Measurements from ENCODE around the gene ZC3H8.
"Not testable (repeated sequence)": the region's sequence is repeated elsewhere in the genome, so short reads cannot be mapped to it uniquely, and the experiment has no call there.

The ZC3H8 gene

GRCh38 chr2:112259509-112260294 is 4.9 kb upstream of the ZC3H8 start:
- DNase-seq = no peak

DNA sequence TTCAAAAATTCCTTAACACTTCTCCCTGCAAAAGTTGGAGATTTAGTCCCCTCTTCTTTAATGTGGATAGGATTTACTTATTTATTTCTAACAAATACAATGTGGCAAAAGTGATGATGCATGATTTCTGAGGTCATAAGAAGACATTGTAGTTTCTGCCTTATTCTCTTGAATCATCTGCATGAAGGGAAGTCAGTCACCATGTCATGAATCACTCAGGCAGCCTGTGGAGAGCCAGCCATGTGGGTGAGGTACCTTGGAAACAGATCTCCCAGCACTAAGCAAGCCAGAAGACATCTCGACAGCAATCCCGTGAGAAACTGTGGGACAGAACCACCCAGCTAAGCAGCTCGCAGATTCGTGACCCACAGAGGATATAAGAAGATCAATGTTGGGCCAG is 2.7 kb upstream of the ZC3H8 start:
- DNase-seq = no peak

DNA sequence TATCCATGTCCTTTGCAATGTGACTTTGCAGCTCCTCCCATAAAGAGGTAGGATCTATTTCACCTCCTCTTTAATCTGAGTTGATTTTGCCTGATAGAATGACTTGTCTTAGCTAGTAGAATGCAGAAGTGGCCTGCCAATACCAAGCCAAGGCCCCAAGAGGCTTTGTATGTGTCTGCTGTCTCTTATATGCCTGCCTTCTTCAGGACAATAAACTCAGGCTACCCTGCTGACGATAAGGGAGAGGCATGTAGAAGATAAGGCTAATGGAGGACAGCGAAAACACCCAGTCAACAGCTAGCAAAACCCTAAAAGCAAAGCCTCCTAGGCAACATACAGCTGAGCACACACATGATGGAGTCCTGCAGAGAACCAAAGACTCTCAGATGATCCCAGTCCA is 1.8 kb upstream of the ZC3H8 start:
- no peak for DNase-seq

DNA sequence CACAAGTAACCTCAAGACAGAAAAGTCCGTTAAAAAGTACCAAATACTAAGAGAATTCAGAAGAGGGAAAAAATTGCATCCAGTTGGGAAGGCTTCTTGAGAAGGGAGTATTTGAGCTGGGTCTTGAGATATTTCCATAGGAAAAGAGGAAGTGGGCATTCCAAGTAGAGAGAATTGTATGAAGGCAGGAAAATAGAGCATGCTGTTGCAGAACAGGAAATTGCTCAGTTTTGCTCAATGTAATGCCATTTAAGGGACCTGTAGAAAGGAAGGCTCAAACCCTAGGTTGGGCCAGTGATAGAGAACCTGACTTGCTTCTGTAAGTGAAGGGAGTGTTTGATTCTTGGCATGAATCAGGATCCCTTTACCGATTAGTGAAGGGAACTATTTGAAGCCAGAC is 1.0 kb upstream of the ZC3H8 start:
- no peak for DNase-seq

DNA sequence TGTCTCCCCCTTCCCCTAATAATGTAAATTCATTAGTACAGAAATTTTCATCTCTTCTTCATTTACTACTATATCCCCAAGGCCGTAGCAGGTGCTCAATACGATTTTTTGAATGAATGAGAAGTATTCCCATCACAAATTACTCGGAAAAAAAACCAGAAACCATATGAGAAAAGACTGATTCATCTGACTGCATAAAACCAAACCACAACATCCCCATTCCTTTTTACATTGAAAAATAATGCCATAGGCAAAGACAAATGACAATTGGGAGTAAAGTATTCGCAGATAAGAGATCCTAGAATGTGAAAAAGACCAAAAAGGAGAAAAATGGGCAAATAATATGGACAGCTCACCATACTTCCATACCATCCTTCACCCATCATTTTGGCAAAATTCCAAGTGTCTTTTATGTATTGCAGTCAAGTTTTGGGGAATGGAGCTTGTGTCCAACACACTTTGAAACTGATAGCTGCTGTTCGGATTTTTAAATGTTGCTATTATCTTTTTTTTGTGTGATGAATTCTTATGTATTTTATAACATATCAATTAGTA is 1.5 kb downstream of the ZC3H8 start:
- DNase-seq = no peak

DNA sequence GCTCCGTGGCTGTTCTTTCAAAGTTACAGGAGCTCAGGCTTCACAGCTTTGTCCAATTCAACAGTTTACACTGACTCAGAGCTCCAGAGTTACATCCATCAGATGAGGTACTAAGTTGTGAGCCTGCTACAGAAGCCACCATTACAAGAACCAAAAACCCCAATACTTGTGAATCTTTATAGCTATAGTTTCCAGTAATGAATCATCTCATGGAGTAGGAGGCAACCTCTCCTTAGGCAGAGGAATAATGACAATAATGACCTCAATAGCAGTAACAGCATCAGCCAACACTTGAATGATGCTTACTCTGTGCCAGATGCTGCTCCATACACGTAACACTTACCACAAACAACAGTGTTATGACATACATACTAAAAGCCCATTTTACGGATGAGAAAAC is 3.6 kb downstream of the ZC3H8 start:
- no peak for DNase-seq

GRCh38 chr2:112244854-112245253 is 10.0 kb downstream of the ZC3H8 start:
- no peak for DNase-seq

GRCh38 chr2:112243233-112243632 is 11.6 kb downstream of the ZC3H8 start:
- no peak for DNase-seq

GRCh38 chr2:112242384-112242783 is 12.5 kb downstream of the ZC3H8 start:
- peak; percentile 19 for DNase-seq

DNA sequence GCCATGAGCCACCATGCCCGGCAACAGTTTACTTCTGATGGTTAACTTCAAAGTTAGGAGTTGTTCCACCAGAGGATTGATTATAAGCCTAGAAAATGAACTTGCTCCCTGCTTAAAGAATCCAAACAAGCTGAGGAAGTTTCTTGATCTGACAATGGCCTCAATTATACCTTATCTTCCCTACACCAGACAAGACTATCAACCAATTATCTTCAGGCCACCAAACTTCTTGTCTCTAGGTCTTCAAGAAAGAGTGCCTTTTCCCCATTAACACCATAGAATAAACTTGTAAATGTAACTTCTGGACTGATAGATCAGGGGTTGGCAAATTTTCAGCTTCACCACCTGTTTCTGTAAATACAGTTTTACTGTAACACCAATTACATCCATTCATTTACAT is 15.0 kb downstream of the ZC3H8 start:
- no peak for DNase-seq

GRCh38 chr2:112230371-112230770 is 24.5 kb downstream of the ZC3H8 start:
- DNase-seq = no peak

GRCh38 chr2:112229348-112229747 is 25.5 kb downstream of the ZC3H8 start:
- no peak for DNase-seq

DNA sequence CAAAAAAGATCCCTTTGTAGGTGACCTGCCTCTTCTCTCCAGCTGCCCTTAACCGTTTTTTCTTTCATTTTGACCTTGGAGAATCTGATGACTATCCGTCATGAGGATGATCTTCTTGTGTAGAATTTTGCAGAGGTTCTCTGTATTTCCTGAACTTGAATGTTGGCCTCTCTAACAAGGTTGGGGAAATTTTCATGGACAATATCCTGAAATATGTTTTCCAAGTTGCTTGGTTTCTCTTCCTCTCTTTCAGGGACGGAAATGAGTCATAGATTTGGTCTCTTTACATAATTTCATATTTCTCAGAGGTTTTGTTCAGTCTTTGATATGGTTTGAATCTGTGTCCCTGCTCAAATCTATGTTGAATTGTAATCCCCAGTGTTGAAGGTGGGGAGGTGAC is 34.0 kb downstream of the ZC3H8 start:
- no peak for DNase-seq

GRCh38 chr2:112220186-112220585 is 34.7 kb downstream of the ZC3H8 start:
- no peak for DNase-seq

DNA sequence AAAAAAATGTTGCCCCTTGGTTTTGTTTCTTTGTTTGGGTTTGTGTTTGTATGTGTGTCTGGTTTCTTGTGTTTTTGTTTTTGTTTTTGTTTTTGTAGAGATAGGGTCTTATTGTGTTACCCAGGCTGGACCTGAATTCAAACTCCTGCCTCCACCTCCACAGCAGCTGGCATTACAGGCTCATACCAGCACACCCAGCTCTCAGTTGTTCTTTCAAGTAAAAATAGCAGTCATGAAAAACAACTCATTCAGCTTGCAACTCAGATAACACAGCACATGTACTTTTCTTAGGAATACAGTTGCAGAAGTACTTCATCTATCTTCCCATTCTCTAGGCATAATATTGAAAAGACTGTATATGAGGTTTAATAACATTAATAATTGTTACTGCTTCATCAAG is 37.0 kb downstream of the ZC3H8 start:
- no peak for DNase-seq

- no peak for DNase-seq
Observed at GRCh38 chr2:112216167-112216566, 38.7 kb downstream of the ZC3H8 start.

DNA sequence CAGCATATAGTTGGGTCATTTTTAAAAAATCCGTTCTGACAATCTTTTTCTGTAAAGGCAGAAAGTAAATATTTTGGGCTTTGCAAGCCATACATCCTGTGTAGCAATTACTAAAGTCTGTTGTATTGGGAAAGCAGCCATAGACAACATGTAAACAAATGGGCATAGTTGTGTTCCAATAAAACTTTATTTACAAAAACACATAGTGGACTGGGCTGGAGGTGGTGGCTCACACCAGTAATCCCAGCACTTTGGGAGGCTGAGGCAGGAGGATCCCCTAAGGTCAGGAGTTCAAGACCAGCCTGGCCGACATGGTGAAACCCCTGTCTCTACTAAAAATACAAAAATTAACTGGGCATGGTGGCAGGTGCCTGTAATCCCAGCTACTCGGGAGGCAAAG is 46.9 kb downstream of the ZC3H8 start:
- DNase-seq = not testable (repeated sequence)

DNA sequence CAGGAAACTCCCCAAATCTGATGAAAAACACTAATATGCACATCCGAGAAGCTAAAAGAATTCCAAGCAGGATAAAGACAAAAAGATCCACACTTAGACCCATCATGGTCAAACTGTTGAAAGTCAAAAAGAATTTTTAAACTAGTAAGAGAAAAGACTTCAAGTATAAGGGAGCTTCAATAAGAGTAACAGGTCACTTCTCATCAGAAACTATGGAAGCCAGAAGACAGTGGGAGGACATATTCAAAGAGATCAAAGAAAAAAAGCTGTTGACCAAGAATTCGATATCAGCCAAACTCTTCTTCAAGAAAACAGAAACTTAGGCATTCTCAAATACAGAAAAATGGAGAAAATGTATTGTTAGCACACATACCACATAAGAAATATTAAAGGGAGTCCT is 50.4 kb downstream of the ZC3H8 start:
- DNase-seq = no peak

DNA sequence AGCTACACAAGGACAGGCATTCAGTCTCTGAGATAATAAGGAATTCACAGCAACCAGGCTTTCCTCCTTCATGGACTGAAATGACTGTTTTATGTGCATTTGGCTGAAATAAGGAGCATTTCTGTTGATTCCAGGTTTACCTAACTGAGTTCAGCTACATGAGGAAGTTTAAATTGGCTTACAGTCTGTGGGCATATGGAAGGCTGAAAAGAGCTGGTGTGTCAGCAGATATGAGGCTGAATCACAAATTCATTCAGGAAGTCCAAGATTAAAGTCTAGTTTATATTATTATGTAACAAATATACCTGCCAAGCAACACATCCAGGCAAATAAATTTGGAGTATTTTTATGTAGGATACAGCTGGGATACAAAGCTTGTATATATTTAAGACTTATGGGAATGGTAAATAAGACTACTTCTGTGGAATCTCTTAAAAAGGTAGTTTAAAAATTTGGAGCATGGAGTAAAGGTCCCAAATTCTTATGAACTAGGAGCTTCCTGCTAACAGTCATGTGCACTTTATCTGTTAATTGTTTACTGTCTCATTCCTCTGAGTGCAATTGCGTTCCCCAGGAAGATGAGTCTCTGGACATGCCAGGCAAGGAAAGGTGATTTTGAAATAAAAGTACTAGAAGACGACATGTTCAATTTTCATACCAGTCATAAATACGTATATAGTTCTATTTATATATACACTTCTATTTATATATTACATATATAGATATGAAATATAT is 53.0 kb downstream of the ZC3H8 start:
- no peak for DNase-seq

DNA sequence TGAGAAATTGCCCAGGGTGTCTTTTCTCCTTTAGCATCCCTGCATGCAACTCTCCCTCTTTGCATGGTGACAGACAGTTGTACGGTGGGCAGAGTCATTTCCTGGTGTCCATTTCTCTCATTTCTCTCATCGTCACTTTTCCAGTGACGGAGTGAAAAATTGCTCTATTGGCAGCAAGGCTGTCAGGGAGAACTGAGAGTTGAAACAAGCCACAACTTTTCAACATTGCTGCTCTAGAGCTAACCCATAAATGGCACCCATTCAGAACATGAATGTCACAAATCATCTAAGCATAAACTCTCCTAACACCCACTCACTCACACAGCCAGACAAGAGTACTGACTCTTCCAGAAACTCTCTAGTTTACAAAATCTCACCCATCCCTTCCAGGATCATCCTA is 55.7 kb downstream of the ZC3H8 start:
- DNase-seq = no peak

DNA sequence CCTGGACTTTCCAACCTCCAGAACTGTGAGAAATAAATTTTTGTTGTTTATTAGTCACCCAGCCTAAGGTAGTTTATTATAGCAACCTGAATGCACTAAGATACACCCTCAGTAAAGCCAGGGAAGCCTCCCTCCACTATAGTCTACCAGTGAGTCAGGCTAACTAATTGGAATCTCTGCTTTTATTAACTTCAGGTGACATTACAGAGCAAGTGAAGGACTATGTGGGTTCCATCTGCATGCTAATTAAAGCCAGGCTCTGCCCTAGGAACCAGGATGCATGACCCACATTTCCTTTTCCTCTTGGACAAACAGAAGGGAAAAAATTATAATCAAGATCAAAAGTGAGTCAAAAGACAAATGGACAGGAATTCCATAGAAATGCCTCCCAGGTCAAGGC is 56.1 kb downstream of the ZC3H8 start:
- no peak for DNase-seq

DNA sequence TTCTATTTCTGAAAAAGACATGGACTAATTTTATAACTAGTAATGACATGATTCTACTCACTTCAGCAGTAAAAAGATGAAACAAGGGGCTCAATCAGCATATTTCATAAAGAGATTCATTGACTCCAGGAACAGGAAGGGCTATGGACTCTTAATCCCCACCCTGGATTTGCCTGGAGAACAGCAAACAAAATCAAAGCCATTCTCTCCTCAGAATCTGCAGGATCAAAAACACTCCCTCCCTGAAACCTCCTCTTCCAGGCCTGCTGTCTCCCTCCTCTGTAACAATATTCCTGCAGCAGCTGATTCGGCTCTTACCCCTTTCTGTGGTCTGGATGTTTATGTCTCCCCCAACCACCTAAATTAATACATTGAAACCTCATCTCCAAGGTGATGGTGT is 57.0 kb downstream of the ZC3H8 start:
- no peak for DNase-seq

DNA sequence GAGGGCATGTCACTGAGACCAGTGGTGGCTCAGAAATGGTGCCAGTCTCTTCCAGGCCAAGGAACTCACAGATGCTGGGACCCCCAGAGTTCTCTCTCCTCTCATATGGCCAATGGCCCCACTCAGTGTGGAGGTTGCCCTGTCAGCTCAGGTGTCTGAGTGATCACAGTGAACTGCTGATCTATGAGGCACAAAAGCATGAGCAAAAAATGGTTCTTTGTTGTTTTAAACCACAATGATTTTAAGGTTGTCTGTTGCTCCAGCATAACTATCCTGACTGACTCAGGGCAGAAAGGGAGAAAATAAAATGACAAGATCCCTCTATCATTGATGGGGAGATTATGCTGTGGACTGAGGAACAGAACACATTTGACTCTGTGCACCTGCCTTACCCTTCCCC is 58.9 kb downstream of the ZC3H8 start:
- DNase-seq = no peak

- DNase-seq = no peak
Observed at GRCh38 chr2:112195167-112195766, 59.6 kb downstream of the ZC3H8 start.
